Stimulated activated CD8-positive, alpha-beta memory T cell treated with anti-CD3 and anti-CD28 coated beads, Interleukin-7, amount 100 ng/mL, for 24 hours (primary cell): ENCODE results near the gene SLC25A43.
"Not testable (repeated sequence)": the region's sequence is repeated elsewhere in the genome, so short reads cannot be mapped to it uniquely, and the experiment has no call there.

Experiments
- DNase-seq: peaks from one replicate; pipeline ENCODE4 v3.0.0-alpha.2; 2020; ENCODE audit warnings: low read depth

The SLC25A43 gene

GRCh38 chrX:119410027-119410819, 11.1 kb downstream of the SLC25A43 start:
- no peak for DNase-seq

- no peak for DNase-seq
Observed at GRCh38 chrX:119410854-119411253, 11.7 kb downstream of the SLC25A43 start.

GRCh38 chrX:119411959-119412358, 12.8 kb downstream of the SLC25A43 start:
- DNase-seq = no peak

- no peak for DNase-seq
Observed at GRCh38 chrX:119417376-119417775, 18.2 kb downstream of the SLC25A43 start.

- no peak for DNase-seq
Observed at GRCh38 chrX:119417842-119418241, 18.7 kb downstream of the SLC25A43 start.

GRCh38 chrX:119419146-119419545, 20.0 kb downstream of the SLC25A43 start:
- DNase-seq = no peak

GRCh38 chrX:119419898-119420297, 20.8 kb downstream of the SLC25A43 start:
- no peak for DNase-seq

- DNase-seq = no peak
Observed at GRCh38 chrX:119421016-119421705, 22.0 kb downstream of the SLC25A43 start.

GRCh38 chrX:119423631-119424030, 24.5 kb downstream of the SLC25A43 start:
- no peak for DNase-seq

GRCh38 chrX:119424999-119425398, 25.9 kb downstream of the SLC25A43 start:
- DNase-seq = no peak

- DNase-seq = no peak
Observed at GRCh38 chrX:119427024-119427794, 28.1 kb downstream of the SLC25A43 start.

- no peak for DNase-seq
Observed at GRCh38 chrX:119427795-119428185, 28.7 kb downstream of the SLC25A43 start.

GRCh38 chrX:119429471-119429870, 30.3 kb downstream of the SLC25A43 start:
- no peak for DNase-seq

GRCh38 chrX:119441295-119441694, 42.2 kb downstream of the SLC25A43 start:
- DNase-seq = not testable (repeated sequence)

GRCh38 chrX:119442286-119442685, 43.1 kb downstream of the SLC25A43 start:
- DNase-seq = no peak

- no peak for DNase-seq
Observed at GRCh38 chrX:119453202-119453601, 54.1 kb downstream of the SLC25A43 start.

GRCh38 chrX:119455264-119455663, 56.1 kb downstream of the SLC25A43 start:
- DNase-seq = no peak

GRCh38 chrX:119459181-119459580, 60.0 kb downstream of the SLC25A43 start:
- no peak for DNase-seq

GRCh38 chrX:119465555-119465954, 66.4 kb downstream of the SLC25A43 start:
- no peak for DNase-seq

GRCh38 chrX:119466970-119467369, 67.8 kb downstream of the SLC25A43 start:
- no peak for DNase-seq

GRCh38 chrX:119467433-119467832, 68.3 kb downstream of the SLC25A43 start:
- no peak for DNase-seq

- peak; percentile 52 for DNase-seq
Observed at GRCh38 chrX:119467842-119468550, 68.9 kb downstream of the SLC25A43 start, which contains the start of gene SLC25A5. SLC25A5 (plus strand) TSS chrX:119468444; CDS start chrX:119468516, 72 bp downstream.
